HG03175 (cell line): Measurements from ENCODE around the gene ASAP2.
"Not testable (repeated sequence)": the region's sequence is repeated elsewhere in the genome, so short reads cannot be mapped to it uniquely, and the experiment has no call there.

Experiments used
- ATAC-seq: cut with Tn5 transposase; IDR thresholded peaks from one replicate; pipeline ENCODE4 v1.9.1; 2021; ENCODE audit warnings: mild to moderate bottlenecking, moderate library complexity; ENCODE audit not compliant: unreplicated experiment

The ASAP2 gene

GRCh38 chr2:9397201-9397600 is 190.6 kb downstream of the ASAP2 start:
- no peak for ATAC-seq

GRCh38 chr2:9398251-9398650 is 191.6 kb downstream of the ASAP2 start:
- ATAC-seq: not testable (repeated sequence)

GRCh38 chr2:9398881-9399780 is 192.5 kb downstream of the ASAP2 start:
- ATAC-seq: no peak

- ATAC-seq: no peak
Observed at GRCh38 chr2:9400268-9401058, 193.9 kb downstream of the ASAP2 start.

GRCh38 chr2:9401059-9401547 is 194.5 kb downstream of the ASAP2 start:
- no peak for ATAC-seq

- no peak for ATAC-seq
Observed at GRCh38 chr2:9401646-9402371, 195.2 kb downstream of the ASAP2 start.

GRCh38 chr2:9403924-9404323 is 197.3 kb downstream of the ASAP2 start:
- no peak for ATAC-seq

GRCh38 chr2:9404451-9404850 is 197.8 kb downstream of the ASAP2 start:
- no peak for ATAC-seq

- no peak for ATAC-seq
Observed at GRCh38 chr2:9405636-9406035, 199.0 kb downstream of the ASAP2 start.

- ATAC-seq: no peak
Observed at GRCh38 chr2:9406529-9407362, 200.1 kb downstream of the ASAP2 start.

- ATAC-seq: no peak
Observed at GRCh38 chr2:9407363-9407811, 200.8 kb downstream of the ASAP2 start.

GRCh38 chr2:9408641-9409151 is 202.1 kb downstream of the ASAP2 start:
- ATAC-seq: no peak

GRCh38 chr2:9410108-9410507 is 203.5 kb downstream of the ASAP2 start:
- no peak for ATAC-seq

- no peak for ATAC-seq
Observed at GRCh38 chr2:9412781-9413180, 206.2 kb downstream of the ASAP2 start.

GRCh38 chr2:9415516-9416169 is 209.0 kb downstream of the ASAP2 start:
- ATAC-seq: no peak

GRCh38 chr2:9416267-9416961 is 209.8 kb downstream of the ASAP2 start:
- ATAC-seq: no peak

GRCh38 chr2:9416962-9417316 is 210.3 kb downstream of the ASAP2 start:
- ATAC-seq: no peak

- ATAC-seq: no peak
Observed at GRCh38 chr2:9417725-9418124, 211.1 kb downstream of the ASAP2 start.

GRCh38 chr2:9418746-9419145 is 212.1 kb downstream of the ASAP2 start:
- no peak for ATAC-seq
